Dermis lymphatic vessel endothelial cell (primary cell): ENCODE measurements around the gene FKBP15. TPM values are rescaled to one million over a fixed set of nuclear protein-coding genes. Genes with fewer than 3 reads are reported as not detected.

ENCODE experiments used
- total RNA-seq: library from RNA; depleted of rRNA; stranded (reverse); fragments of >200 nt; gene quantifications from 2 replicates; pipeline ENCODE4 v1.2.1, GENCODE V29; 2014

Gene FKBP15, protein sequence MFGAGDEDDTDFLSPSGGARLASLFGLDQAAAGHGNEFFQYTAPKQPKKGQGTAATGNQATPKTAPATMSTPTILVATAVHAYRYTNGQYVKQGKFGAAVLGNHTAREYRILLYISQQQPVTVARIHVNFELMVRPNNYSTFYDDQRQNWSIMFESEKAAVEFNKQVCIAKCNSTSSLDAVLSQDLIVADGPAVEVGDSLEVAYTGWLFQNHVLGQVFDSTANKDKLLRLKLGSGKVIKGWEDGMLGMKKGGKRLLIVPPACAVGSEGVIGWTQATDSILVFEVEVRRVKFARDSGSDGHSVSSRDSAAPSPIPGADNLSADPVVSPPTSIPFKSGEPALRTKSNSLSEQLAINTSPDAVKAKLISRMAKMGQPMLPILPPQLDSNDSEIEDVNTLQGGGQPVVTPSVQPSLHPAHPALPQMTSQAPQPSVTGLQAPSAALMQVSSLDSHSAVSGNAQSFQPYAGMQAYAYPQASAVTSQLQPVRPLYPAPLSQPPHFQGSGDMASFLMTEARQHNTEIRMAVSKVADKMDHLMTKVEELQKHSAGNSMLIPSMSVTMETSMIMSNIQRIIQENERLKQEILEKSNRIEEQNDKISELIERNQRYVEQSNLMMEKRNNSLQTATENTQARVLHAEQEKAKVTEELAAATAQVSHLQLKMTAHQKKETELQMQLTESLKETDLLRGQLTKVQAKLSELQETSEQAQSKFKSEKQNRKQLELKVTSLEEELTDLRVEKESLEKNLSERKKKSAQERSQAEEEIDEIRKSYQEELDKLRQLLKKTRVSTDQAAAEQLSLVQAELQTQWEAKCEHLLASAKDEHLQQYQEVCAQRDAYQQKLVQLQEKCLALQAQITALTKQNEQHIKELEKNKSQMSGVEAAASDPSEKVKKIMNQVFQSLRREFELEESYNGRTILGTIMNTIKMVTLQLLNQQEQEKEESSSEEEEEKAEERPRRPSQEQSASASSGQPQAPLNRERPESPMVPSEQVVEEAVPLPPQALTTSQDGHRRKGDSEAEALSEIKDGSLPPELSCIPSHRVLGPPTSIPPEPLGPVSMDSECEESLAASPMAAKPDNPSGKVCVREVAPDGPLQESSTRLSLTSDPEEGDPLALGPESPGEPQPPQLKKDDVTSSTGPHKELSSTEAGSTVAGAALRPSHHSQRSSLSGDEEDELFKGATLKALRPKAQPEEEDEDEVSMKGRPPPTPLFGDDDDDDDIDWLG
- 16.1 and 16.5 TPM in 2 replicates for total RNA-seq

GRCh38 chr9:113221003-113221799, at the start of gene FKBP15, which contains the start of gene SLC31A1:
FKBP15 (minus strand) TSS chr9:113221277; CDS start chr9:113221243, 34 bp downstream.
SLC31A1 (plus strand) TSS chr9:113221544; CDS start chr9:113256149, 34,605 bp downstream.

GRCh38 chr9:113150670-113151611, 70.1 kb downstream of the FKBP15 start, which contains the start of gene SLC31A2:
SLC31A2 (plus strand) TSS chr9:113151007; CDS start chr9:113151075, 68 bp downstream.

Other genes starting within 250 kb of the FKBP15 start
- gene ZNF883, start 209.1 kb downstream of the FKBP15 start, total RNA-seq, result 0.17 TPM in 1 of 2 replicates, not detected in the other
- 0.65 and 1.4 TPM in 2 replicates for gene ZFP37, start 164.6 kb downstream of the FKBP15 start, total RNA-seq
- gene SLC31A2, start 70.3 kb downstream of the FKBP15 start, total RNA-seq, result 4.5 and 7.6 TPM in 2 replicates
- 12.6 and 13.2 TPM in 2 replicates for gene SLC31A1, start 267 bp upstream of the FKBP15 start, total RNA-seq
- 33.2 and 41.1 TPM in 2 replicates for gene CDC26, start 54.3 kb upstream of the FKBP15 start, total RNA-seq
- 14.8 and 21.7 TPM in 2 replicates for gene PRPF4, start 54.4 kb upstream of the FKBP15 start, total RNA-seq
- not detected in 2 replicates for gene RNF183, start 82.1 kb upstream of the FKBP15 start, total RNA-seq
- gene WDR31, start 119.0 kb upstream of the FKBP15 start, total RNA-seq, result 0.52 and 0.54 TPM in 2 replicates
- gene BSPRY, start 128.3 kb upstream of the FKBP15 start, total RNA-seq, result not detected in 2 replicates
- 7.0 and 8.1 TPM in 2 replicates for gene HDHD3, start 155.7 kb upstream of the FKBP15 start, total RNA-seq
- gene ALAD, start 180.0 kb upstream of the FKBP15 start, total RNA-seq, result 11.8 and 12.1 TPM in 2 replicates
- 26.4 and 38.2 TPM in 2 replicates for gene POLE3, start 189.4 kb upstream of the FKBP15 start, total RNA-seq
- gene C9orf43, start 189.5 kb upstream of the FKBP15 start, total RNA-seq, result 0.34 and 0.43 TPM in 2 replicates
- gene RGS3, start 242.4 kb upstream of the FKBP15 start, total RNA-seq, result 146 and 222 TPM in 2 replicates